ENCODE data around the gene RGS7. TPM values are rescaled to one million over a fixed set of nuclear protein-coding genes. Genes with fewer than 3 reads are reported as not detected.

Gene RGS7
- total RNA-seq = not detected

DNA sequence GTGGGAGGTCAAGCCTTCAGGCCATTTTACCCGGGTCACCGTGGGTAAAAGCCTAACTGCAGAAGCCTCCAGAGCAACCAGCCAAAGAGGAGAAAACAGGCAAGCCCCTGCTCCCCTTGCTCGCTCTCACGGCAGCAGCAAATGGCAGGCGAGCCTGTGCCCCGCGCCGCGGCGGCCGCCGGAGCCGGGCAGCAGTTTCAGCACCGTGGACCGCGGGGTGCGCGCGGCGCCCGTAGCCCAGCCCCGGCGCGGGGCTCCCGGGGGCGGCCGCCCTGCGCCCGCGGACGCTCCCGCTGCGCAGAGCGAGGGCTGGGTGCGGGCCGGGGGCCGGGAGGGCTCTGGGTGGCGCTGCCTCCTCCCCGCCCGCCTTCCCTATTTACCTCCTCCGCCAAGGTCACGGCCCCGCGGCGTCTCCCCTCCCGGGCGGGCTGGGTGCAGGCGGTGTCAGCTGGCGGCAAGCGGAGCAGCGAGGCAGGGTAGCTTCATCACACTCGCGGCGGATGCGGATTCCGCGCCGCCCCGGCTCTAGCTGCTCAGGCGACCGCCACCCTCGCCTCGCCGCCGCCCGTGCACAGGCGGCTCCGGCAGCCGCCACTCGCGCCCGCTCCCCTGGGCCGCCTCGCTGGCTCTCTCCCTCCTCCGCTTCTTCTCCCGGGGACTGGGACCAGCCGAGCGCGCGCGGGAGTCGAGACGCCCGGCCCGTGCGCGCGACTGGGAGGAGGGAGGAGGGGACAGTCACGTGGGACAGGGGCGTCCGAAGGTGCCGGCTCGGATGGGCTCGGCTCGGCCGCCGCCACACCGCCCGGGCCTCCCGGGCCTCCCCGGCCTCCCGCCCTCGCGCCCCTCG is at the start of gene RGS7:
RGS7 (minus strand) TSS at position 687 of the 847 bp plus-strand sequence.
- TF ChIP-seq, protein P1, sequence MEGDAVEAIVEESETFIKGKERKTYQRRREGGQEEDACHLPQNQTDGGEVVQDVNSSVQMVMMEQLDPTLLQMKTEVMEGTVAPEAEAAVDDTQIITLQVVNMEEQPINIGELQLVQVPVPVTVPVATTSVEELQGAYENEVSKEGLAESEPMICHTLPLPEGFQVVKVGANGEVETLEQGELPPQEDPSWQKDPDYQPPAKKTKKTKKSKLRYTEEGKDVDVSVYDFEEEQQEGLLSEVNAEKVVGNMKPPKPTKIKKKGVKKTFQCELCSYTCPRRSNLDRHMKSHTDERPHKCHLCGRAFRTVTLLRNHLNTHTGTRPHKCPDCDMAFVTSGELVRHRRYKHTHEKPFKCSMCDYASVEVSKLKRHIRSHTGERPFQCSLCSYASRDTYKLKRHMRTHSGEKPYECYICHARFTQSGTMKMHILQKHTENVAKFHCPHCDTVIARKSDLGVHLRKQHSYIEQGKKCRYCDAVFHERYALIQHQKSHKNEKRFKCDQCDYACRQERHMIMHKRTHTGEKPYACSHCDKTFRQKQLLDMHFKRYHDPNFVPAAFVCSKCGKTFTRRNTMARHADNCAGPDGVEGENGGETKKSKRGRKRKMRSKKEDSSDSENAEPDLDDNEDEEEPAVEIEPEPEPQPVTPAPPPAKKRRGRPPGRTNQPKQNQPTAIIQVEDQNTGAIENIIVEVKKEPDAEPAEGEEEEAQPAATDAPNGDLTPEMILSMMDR (IDR thresholded peaks at IDR 0.05; ENCODE audit: low read depth) = no peak

DNA sequence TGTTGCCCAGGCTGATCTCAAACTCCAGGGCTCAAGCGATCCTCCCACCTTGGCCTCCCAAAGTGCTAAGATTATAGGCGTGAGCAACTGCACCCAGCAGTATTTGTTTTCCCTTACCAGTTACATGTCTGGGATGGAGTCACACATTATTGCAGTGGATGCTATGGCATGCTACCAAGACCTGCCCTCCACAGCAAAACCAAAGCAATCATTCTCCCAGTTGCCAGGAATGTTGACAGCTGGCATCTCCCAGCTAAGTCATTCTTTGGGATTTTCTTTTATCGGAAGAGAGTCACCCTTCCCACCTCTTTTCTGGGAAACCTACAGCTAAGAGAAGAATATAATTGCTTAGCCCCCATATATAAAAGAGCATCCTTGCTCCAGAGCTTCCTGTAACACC is 49.4 kb upstream of the RGS7 start:
- TF ChIP-seq, protein P1 (IDR thresholded peaks at IDR 0.05; ENCODE audit: low read depth) = no peak

DNA sequence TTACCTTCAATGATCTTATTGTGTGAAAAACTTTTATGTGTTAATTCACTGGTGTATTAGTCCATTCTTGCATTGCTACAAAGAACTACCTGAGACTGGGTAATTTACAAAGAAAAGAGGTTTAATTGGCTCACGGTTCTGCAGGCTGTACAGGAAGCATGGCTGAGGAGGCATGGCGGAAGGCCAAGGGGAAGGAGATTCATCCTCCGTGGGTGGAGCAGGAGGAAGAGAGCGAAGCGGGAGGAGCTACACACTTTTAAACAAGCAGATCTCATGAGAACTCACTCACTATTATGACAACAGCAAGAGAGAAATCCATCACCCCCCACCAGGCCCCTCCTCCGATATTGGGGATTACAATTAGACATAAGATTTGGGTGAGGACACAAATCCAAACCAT is 44.2 kb upstream of the RGS7 start:
- TF ChIP-seq, protein P1 (IDR thresholded peaks at IDR 0.05; ENCODE audit: low read depth) = no peak

DNA sequence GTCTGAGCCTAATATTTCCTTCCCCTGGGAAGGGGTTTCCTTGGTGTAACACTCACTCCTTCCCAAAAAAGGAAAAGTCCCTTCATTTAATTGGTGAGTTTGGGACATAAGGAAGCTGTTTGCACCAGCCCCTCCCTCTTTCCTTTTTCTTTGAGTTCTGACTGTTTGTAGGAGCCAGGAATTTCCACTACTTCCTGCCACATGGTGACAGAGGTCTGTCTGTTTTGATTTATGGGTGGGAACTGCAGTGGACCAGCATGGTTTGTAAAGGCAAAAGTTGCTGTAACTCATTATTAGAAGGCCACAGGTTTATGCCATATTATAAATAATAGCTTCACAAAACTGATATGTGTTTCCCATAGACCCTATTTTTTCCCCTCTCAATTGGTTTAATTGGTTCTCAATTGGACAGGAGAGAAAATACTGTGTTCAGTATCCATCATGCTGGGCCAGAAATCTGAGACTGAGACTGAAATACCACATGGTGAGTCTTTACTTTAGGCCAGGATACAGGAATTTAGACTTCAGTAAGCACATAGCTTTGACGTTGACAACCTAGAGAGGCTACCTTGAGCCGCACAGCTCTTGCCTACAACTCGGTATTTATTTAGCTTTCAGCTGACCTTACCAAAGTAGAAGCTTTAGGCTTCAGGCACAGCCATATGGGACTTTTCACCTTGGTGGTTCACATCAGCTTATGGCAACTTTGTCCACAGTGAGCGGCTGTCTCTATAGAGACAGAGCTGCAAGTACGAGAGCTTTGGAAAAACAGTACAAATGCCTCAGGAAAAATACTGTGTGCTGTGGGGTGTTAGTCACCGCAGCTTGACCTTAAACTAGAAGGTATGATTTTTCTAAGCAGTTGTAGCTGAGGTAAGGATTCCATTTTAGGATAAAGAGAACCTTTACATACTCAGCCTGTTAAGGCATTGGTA is 40.0 kb upstream of the RGS7 start:
- TF ChIP-seq, protein P1 (IDR thresholded peaks at IDR 0.05; ENCODE audit: low read depth) = no peak

DNA sequence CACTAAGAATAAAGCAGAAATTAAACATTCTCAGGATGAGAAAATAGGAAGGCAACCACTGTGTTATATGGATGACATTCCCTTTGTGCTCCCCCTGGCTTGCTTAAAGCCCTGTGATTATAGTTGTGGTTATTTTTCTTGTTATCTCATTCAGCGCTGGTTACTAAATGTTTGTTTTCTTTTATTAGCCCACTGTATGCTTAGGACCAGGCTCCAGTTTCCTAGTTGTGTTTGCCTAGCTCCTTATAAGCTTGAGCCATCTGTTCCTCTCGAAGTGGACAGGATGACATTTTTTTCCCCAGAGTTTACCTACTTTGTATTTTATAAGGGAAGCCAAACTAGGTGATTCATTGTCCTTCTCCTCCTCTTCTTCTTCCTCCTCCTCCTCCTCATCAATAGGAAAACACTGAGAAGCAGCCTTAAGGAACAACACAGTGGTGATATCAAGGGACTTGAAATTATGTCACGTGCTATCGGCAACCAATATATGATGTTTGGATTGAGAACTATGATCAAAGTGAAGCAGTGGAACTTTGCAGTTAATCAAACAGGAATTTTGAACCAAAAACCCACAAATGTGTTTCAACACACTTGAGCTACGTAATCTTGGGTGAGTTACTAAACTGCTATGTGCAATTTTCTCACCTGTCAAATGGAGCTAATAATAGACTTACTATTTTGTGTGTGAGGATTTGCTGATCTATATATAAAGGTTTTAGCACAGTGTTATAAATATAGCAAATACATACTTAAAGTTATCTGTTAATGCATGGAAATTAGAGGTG is 35.1 kb upstream of the RGS7 start:
- TF ChIP-seq, protein P1 (IDR thresholded peaks at IDR 0.05; ENCODE audit: low read depth) = no peak

DNA sequence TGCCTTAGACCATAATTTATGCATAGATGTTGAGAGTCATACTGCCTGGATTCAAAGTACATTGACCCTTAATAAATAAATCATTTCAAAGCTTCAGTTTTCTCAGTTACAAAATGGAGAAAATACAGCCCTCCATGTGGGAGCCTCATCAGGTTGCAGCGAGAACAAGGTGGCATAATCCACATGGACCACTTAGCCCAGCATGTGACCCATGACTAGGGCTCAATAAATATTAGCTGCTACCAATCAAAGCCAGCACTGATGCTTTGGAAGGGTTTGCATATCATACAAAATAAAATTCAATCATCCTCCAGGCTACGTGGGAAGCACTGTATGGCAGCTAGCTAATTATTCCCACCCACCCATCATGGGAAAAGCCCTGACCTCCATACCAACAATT is 33.5 kb upstream of the RGS7 start:
- TF ChIP-seq, protein P1 (IDR thresholded peaks at IDR 0.05; ENCODE audit: low read depth) = no peak
